ENCODE data around the gene IFT88.
A peak's percentile ranks its signal among the peaks of the same experiment; 100 is the strongest.

The IFT88 gene

GRCh38 chr13:20699715-20700114 is 132.8 kb downstream of the IFT88 start:
- intact Hi-C loops (cut with micrococcal nuclease), result loop anchor here (10.0 kb wide), 1 partner anchor 505 kb away; the partner anchor contains the start of gene GJB2
- peaks cover 26% of the 10 kb centered on the region for H3K4me1 Mint-ChIP-seq (ENCODE audit: low read depth)
- H3K27me3 Mint-ChIP-seq, result peaks cover 37% of the 10 kb centered on the region

GRCh38 chr13:20700288-20700687 is 133.3 kb downstream of the IFT88 start:
- H3K9me3 Mint-ChIP-seq, result no peaks in the 10 kb centered on the region
- peaks cover 41% of the 10 kb centered on the region for H3K27me3 Mint-ChIP-seq
- H3K36me3 Mint-ChIP-seq (ENCODE audit: low read depth), result no peaks in the 10 kb centered on the region
- H3K27ac Mint-ChIP-seq, result no peak overlapping the region
- peaks cover 30% of the 10 kb centered on the region for H3K4me1 Mint-ChIP-seq (ENCODE audit: low read depth)
- no peak overlapping the region for H3K4me3 Mint-ChIP-seq
- intact Hi-C loops (cut with micrococcal nuclease), result loop anchor here (10.0 kb wide), 1 partner anchor 505 kb away; the partner anchor contains the start of gene GJB2

More at GRCh38 chr13:20699715-20700114, 132.8 kb downstream of the IFT88 start:
- no peaks in the 10 kb centered on the region for H3K36me3 Mint-ChIP-seq (ENCODE audit: low read depth)
- no peak overlapping the region for H3K27ac Mint-ChIP-seq
- no peaks in the 10 kb centered on the region for H3K9me3 Mint-ChIP-seq
- no peak overlapping the region for H3K4me3 Mint-ChIP-seq

- peaks cover 47% of the 10 kb centered on the region for H3K27me3 Mint-ChIP-seq
- H3K9me3 Mint-ChIP-seq, result no peaks in the 10 kb centered on the region
- intact Hi-C loops (cut with micrococcal nuclease), result loop anchor here (10.0 kb wide), 1 partner anchor 507 kb away; the partner anchor contains the start of gene GJB2
- H3K36me3 Mint-ChIP-seq (ENCODE audit: low read depth), result no peaks in the 10 kb centered on the region
- peaks cover 23% of the 10 kb centered on the region for H3K4me1 Mint-ChIP-seq (ENCODE audit: low read depth)
- no peak overlapping the region for H3K27ac Mint-ChIP-seq
- no peak overlapping the region for H3K4me3 Mint-ChIP-seq
Observed at GRCh38 chr13:20701461-20701860, 134.5 kb downstream of the IFT88 start.

- Mint-ChIP-seq H3K4me1 (ENCODE audit: low read depth) (peaks cover 23% of the 10 kb centered on the region), H3K27ac (no peak overlapping the region), H3K4me3 (peak overlapping the region; percentile 91), H3K36me3 (ENCODE audit: low read depth) (no peaks in the 10 kb centered on the region), H3K27me3 (peaks cover 52% of the 10 kb centered on the region), H3K9me3 (no peaks in the 10 kb centered on the region)
- intact Hi-C loops (cut with micrococcal nuclease), result loop anchor here (10.0 kb wide), 1 partner anchor 508 kb away; the partner anchor contains the start of gene GJB2
Observed at GRCh38 chr13:20702530-20702914, 135.6 kb downstream of the IFT88 start.

- H3K4me3 Mint-ChIP-seq, result peak within 1 kb of the TSS; percentile 91
- no peaks in the 10 kb centered on the region for H3K36me3 Mint-ChIP-seq (ENCODE audit: low read depth)
- H3K9me3 Mint-ChIP-seq, result no peaks in the 10 kb centered on the region
- intact Hi-C loops (cut with micrococcal nuclease), result loop anchor here (10.0 kb wide), 1 partner anchor 508 kb away; the partner anchor contains the start of gene GJB2
- peak within 1 kb of the TSS; percentile 63 for H3K27ac Mint-ChIP-seq
- peaks cover 52% of the 10 kb centered on the region for H3K27me3 Mint-ChIP-seq
- H3K4me1 Mint-ChIP-seq (ENCODE audit: low read depth), result peaks cover 23% of the 10 kb centered on the region
Observed at GRCh38 chr13:20702915-20703779, 136.2 kb downstream of the IFT88 start, which contains the start of gene IL17D. Gene IL17D (plus strand): TSS chr13:20703699. CDS start chr13:20704002, 303 bp downstream.

GRCh38 chr13:20703780-20704458 is 137.0 kb downstream of the IFT88 start:
- intact Hi-C loops (cut with micrococcal nuclease), result loop anchor here (10.0 kb wide), 1 partner anchor 509 kb away; the partner anchor contains the start of gene GJB2

GRCh38 chr13:20704459-20705069 is 137.6 kb downstream of the IFT88 start:
- H3K9me3 Mint-ChIP-seq, result no peaks in the 10 kb centered on the region
- peaks cover 50% of the 10 kb centered on the region for H3K27me3 Mint-ChIP-seq
- peak overlapping the region; percentile 69 for H3K4me3 Mint-ChIP-seq
- peaks cover 23% of the 10 kb centered on the region for H3K4me1 Mint-ChIP-seq (ENCODE audit: low read depth)
- H3K36me3 Mint-ChIP-seq (ENCODE audit: low read depth), result no peaks in the 10 kb centered on the region
- intact Hi-C loops (cut with micrococcal nuclease), result loop anchor here (10.0 kb wide), 1 partner anchor 510 kb away; the partner anchor contains the start of gene GJB2
- H3K27ac Mint-ChIP-seq, result no peak overlapping the region

More at GRCh38 chr13:20703780-20704458, 137.0 kb downstream of the IFT88 start:
- Mint-ChIP-seq H3K4me1 (ENCODE audit: low read depth) (peaks cover 23% of the 10 kb centered on the region), H3K27ac (no peak overlapping the region), H3K36me3 (ENCODE audit: low read depth) (no peaks in the 10 kb centered on the region), H3K4me3 (peak overlapping the region; percentile 27), H3K27me3 (peaks cover 52% of the 10 kb centered on the region), H3K9me3 (no peaks in the 10 kb centered on the region)

- peaks cover 19% of the 10 kb centered on the region for H3K4me1 Mint-ChIP-seq (ENCODE audit: low read depth)
- H3K36me3 Mint-ChIP-seq (ENCODE audit: low read depth), result no peaks in the 10 kb centered on the region
- H3K27me3 Mint-ChIP-seq, result peaks cover 37% of the 10 kb centered on the region
- no peak overlapping the region for H3K27ac Mint-ChIP-seq
- intact Hi-C loops (cut with micrococcal nuclease), result loop anchor here (10.0 kb wide), 1 partner anchor 512 kb away; the partner anchor contains the start of gene GJB2
- H3K9me3 Mint-ChIP-seq, result no peaks in the 10 kb centered on the region
- H3K4me3 Mint-ChIP-seq, result no peak overlapping the region
Observed at GRCh38 chr13:20706661-20707060, 139.7 kb downstream of the IFT88 start.

- peaks cover 37% of the 10 kb centered on the region for H3K27me3 Mint-ChIP-seq
- no peaks in the 10 kb centered on the region for H3K9me3 Mint-ChIP-seq
- H3K27ac Mint-ChIP-seq, result no peak overlapping the region
- H3K4me3 Mint-ChIP-seq, result no peak overlapping the region
- intact Hi-C loops (cut with micrococcal nuclease), result loop anchor here (10.0 kb wide), 1 partner anchor 513 kb away; the partner anchor contains the start of gene GJB2
- H3K4me1 Mint-ChIP-seq (ENCODE audit: low read depth), result peaks cover 20% of the 10 kb centered on the region
- no peaks in the 10 kb centered on the region for H3K36me3 Mint-ChIP-seq (ENCODE audit: low read depth)
Observed at GRCh38 chr13:20708216-20708615, 141.3 kb downstream of the IFT88 start.

GRCh38 chr13:20709369-20709768 is 142.4 kb downstream of the IFT88 start:
- Mint-ChIP-seq H3K36me3 (ENCODE audit: low read depth) (no peaks in the 10 kb centered on the region), H3K9me3 (no peaks in the 10 kb centered on the region), H3K4me1 (ENCODE audit: low read depth) (peaks cover 16% of the 10 kb centered on the region), H3K27ac (no peak overlapping the region), H3K4me3 (no peak overlapping the region), H3K27me3 (peaks cover 45% of the 10 kb centered on the region)
- intact Hi-C loops (cut with micrococcal nuclease), result loop anchor here (10.0 kb wide), 1 partner anchor 515 kb away; the partner anchor contains the start of gene GJB2

- peaks cover 45% of the 10 kb centered on the region for H3K27me3 Mint-ChIP-seq
- H3K4me1 Mint-ChIP-seq (ENCODE audit: low read depth), result peaks cover 12% of the 10 kb centered on the region
- H3K27ac Mint-ChIP-seq, result no peak overlapping the region
- H3K9me3 Mint-ChIP-seq, result no peaks in the 10 kb centered on the region
- H3K36me3 Mint-ChIP-seq (ENCODE audit: low read depth), result no peaks in the 10 kb centered on the region
- H3K4me3 Mint-ChIP-seq, result no peak overlapping the region
- intact Hi-C loops (cut with micrococcal nuclease), result loop anchor here (5.0 to 10.0 kb wide), 3 partner anchors 63 to 515 kb away; partner anchors contain the start of genes EEF1AKMT1 and GJB2
Observed at GRCh38 chr13:20709782-20710181, 142.8 kb downstream of the IFT88 start.

GRCh38 chr13:20711301-20712044 is 144.5 kb downstream of the IFT88 start:
- Mint-ChIP-seq H3K27me3 (peaks cover 32% of the 10 kb centered on the region), H3K4me1 (ENCODE audit: low read depth) (peaks cover 9% of the 10 kb centered on the region), H3K36me3 (ENCODE audit: low read depth) (no peaks in the 10 kb centered on the region), H3K4me3 (no peak overlapping the region), H3K9me3 (no peaks in the 10 kb centered on the region), H3K27ac (no peak overlapping the region)
- intact Hi-C loops (cut with micrococcal nuclease), result loop anchor here (2.0 to 5.0 kb wide), 4 partner anchors 61 to 217 kb away; partner anchors contain the start of gene EEF1AKMT1

All from dendritic cell treated with granulocyte-macrophage colony-stimulating factor and Interleukin-4, amounts not matched to agents 40 ng/mL and 50 ng/mL, for 4 days (primary cell).